Measurements from ENCODE around the gene PPP6R1. TPM values are rescaled to one million over a fixed set of nuclear protein-coding genes. Genes with fewer than 3 reads are reported as not detected.

PPP6R1 gene
- total RNA-seq, 1 donor from 2014 or later: 43.8 TPM

DNA sequence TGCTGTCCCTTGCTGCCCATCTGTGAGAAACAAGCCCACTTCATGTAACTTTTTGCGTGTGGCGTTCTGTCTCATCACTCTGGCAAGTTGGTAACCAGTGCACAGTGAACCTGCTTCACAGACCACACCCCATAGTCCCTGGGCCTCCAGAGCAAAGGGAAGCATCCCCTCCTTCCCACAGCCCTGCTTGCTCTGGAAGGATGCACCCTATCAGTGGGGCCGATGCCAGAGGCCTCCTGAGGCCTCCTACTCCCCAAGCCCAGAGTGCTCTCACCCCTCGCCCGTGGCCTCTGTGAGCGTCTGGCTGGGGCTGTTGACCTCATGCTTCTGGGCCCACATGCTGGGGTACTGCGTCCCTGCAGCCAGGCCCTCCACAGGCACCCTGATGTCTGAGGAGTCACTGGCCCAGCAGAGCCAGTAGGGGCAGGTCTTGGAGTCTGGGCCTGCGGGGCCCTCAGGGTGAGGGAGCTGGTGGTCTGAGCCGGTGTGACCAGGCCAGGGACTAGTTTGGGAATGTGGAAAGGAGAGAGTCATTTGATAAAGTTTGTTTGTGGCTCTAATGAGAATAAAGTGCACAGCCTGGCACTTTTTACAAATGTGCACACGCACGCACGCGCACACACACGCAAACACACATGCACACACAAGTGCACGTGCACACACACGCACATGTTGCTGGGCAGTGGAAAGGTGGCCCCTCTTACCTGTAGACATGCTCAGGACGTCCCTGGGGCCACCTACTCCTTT is 35.4 kb downstream of the PPP6R1 start:
- no peak for DNase-seq (ENCODE audit: low read depth)
- H3K4me3 ChIP-seq (ENCODE audit: low read depth, low read length): no peak overlapping the region
- TF ChIP-seq, protein P1, sequence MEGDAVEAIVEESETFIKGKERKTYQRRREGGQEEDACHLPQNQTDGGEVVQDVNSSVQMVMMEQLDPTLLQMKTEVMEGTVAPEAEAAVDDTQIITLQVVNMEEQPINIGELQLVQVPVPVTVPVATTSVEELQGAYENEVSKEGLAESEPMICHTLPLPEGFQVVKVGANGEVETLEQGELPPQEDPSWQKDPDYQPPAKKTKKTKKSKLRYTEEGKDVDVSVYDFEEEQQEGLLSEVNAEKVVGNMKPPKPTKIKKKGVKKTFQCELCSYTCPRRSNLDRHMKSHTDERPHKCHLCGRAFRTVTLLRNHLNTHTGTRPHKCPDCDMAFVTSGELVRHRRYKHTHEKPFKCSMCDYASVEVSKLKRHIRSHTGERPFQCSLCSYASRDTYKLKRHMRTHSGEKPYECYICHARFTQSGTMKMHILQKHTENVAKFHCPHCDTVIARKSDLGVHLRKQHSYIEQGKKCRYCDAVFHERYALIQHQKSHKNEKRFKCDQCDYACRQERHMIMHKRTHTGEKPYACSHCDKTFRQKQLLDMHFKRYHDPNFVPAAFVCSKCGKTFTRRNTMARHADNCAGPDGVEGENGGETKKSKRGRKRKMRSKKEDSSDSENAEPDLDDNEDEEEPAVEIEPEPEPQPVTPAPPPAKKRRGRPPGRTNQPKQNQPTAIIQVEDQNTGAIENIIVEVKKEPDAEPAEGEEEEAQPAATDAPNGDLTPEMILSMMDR (conservative IDR thresholded peaks at IDR 0.05; ENCODE audit: low read depth, low read length): no peak

DNA sequence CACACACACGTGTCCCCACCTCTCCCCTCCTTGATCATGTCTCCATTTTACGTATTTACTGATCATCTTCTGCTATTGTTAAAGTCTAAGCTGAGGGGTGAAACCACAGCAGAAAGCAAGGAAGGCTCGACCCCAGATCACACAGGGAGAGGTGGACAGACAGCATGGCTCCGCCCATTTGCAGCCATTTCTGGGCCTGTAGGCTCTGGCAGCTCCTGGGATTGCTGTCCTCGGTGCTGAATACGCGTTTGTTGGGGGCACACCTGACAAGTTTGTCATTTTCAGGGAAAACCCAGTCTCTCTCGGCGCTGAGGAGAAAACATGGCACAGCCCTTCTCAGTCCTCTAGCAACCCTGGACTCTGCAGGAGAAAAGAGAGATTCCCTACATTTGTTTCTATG is 38.3 kb downstream of the PPP6R1 start:
- no peak for DNase-seq (ENCODE audit: low read depth)
- TF ChIP-seq, protein P1 (conservative IDR thresholded peaks at IDR 0.05; ENCODE audit: low read depth, low read length): no peak
- H3K4me3 ChIP-seq (ENCODE audit: low read depth, low read length): no peak overlapping the region

DNA sequence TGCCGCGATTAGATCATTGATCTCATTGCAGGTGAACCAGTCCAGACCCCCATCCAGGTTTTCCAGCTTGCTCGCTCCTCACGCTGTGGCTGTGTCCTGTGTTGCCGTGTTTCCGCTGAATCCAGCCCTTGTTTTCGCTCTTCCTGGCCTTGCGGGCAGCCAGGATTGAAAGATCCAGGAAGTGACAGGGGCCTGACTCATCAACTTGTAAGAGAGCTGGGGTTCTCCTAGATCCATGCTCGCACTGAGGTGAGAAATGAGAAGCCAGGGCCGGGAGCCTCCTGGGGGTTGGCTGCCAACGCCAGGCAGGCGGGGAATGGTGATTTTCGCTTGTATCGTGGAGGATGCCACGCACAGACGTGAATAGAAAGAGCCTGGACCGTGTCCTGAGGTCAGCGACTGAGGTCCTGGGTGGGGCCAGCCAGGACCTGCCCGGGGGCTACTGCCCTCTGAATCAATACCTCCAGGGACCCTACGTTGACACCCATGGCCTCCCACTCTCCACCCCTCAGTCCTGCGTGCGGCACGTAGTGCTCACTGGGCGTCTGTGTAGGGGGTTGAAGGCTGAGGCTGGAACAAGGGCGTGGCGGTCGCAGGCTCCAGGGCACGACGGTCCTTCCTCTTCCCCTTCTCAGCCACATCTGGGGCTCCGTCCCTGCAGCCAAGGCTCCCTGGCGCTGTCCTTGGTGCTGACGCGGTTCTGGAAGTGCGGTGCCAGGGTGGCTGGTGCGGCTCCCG is 42.2 kb downstream of the PPP6R1 start:
- peak; percentile 89 for DNase-seq (ENCODE audit: low read depth)
- TF ChIP-seq, protein P1 (conservative IDR thresholded peaks at IDR 0.05; ENCODE audit: low read depth, low read length): no peak
- peak overlapping the region; percentile 55 for H3K4me3 ChIP-seq (ENCODE audit: low read depth, low read length)

DNA sequence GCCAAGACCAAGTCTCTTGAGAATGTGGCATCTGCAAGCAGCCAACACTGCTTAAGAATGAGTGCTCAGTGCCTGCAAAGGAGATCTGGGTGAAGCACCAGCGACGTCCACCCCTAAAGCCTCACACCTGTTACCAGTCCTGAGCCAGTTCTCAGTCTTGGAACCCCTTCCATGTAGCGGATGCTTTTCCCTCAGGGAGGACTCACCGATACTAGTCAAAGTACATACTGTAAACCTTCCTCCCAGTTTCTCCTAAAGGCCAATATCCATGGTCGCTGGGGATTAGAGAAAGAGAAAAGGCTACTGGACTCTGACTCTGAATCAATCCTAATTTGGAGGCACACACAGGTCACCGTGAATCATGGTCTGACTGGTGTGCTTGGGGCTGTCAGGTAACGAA is 45.3 kb downstream of the PPP6R1 start:
- no peak overlapping the region for H3K4me3 ChIP-seq (ENCODE audit: low read depth, low read length)
- TF ChIP-seq, protein P1 (conservative IDR thresholded peaks at IDR 0.05; ENCODE audit: low read depth, low read length): no peak
- DNase-seq (ENCODE audit: low read depth): no peak

DNA sequence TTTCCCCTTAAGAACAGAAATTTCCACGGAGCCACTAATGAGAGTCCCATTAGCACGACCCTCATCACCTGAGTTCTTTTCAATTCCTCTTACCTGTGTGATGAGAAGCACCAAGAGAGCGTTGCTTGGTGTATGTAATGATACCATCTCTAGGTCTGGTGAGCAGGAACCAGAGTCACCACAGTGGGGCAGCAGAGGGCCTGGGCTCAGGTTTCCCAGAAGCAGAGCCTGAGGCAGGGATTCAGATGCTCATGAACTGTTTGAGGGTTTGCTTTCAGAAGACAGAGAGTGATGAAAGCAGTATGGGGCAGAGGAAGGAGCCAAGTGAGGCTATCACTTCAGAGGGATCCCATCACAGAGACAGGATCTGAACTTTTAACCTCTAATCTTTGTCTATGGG is 46.4 kb downstream of the PPP6R1 start:
- TF ChIP-seq, protein P1 (conservative IDR thresholded peaks at IDR 0.05; ENCODE audit: low read depth, low read length): peak; percentile 49
- no peak overlapping the region for H3K4me3 ChIP-seq (ENCODE audit: low read depth, low read length)
- no peak for DNase-seq (ENCODE audit: low read depth)

DNA sequence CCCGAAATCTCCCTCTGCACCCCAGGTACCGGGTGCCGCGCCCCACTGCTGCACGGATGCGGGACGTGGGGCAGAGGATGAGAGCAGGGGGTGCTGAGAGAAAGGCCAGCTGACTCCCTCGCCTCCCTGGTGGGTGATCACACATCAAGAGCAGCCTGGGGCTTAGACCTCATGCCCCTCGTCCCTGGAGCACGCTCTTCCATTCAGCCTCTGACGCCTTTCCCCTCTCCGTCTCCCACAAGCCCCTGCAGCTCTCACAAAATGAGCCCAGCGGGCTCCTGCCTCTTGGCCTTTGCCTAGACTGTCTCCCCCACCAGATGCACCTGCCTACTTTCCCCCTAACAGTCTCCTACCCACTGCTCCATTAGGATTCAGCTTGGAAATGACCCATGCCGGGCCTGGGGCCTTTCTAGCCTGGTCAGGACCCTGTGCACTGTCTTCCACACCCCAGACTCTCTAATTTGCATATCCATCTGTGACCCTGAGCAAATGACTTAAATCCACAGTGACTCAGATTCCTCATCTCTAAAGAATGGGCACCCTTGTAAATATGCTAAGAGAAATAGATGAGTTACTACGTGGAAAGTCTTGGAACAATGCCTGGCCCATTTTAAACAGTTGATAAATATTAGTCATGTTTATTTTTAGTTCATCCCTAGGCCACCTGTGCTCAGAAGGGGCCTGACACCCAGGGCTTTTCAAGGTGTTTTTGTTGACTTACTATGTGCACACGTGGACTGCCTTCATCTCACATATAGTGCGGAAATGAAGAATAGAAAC is 48.9 kb downstream of the PPP6R1 start:
- peak; percentile 82 for DNase-seq (ENCODE audit: low read depth)
- no peak overlapping the region for H3K4me3 ChIP-seq (ENCODE audit: low read depth, low read length)
- TF ChIP-seq, protein P1 (conservative IDR thresholded peaks at IDR 0.05; ENCODE audit: low read depth, low read length): no peak

All from epithelial cell of proximal tubule (primary cell).